Gastroesophageal sphincter (tissue), 3 donors: ENCODE data around the gene TSTD1.

Experiments used
- CTCF ChIP-seq, 4 experiments: fragments of 200-600 bp in 2 of 4; fragments of 450-650 bp in 2 of 4; sonication (generic) in 1 of 4; IDR thresholded peaks; one replicate each; pipeline ENCODE4 v1.5.1; 2017 to 2019; ENCODE audit warnings: antibody characterized with exemption in 4 of 4, mild to moderate bottlenecking in 2 of 4, moderate library complexity in 2 of 4
- EP300 ChIP-seq: sonication (generic); formaldehyde crosslinking; IDR thresholded peaks from one replicate; pipeline ENCODE4 v1.6.1; 2017; ENCODE audit warnings: antibody characterized with exemption, mild to moderate bottlenecking
- POLR2A ChIP-seq, 2 donors: fragments of 450-650 bp; IDR thresholded peaks; one replicate each; pipeline ENCODE4 v1.6.1; 2017; ENCODE audit warnings: antibody characterized with exemption in 2 of 2, mild to moderate bottlenecking in 2 of 2, moderate library complexity in 1 of 2

- TF ChIP-seq POLR2A (IDR thresholded peaks at IDR 0.05) (no peak), EP300 (no peak), CTCF (IDR thresholded peaks at IDR 0.05) (no peak)
Measured at GRCh38 chr1:160999376-160999775, 39.4 kb downstream of the TSTD1 start.
